HL-60 (cell line): ENCODE measurements around the gene NAE1.

Experiments used
- CTCF ChIP-seq: IDR thresholded peaks from one replicate; pipeline ENCODE4 v1.5.1; 2011; ENCODE audit warnings: low read length, control low read depth, inconsistent platforms; ENCODE audit not compliant: insufficient read depth
- GABPA ChIP-seq: IDR thresholded peaks from 2 replicates; pipeline ENCODE4 v1.6.1; 2012; ENCODE audit warnings: low read depth
- POLR2AphosphoS5 ChIP-seq: IDR thresholded peaks from 2 replicates; pipeline ENCODE4 v1.6.1; 2012; ENCODE audit warnings: low read depth
- REST ChIP-seq: IDR thresholded peaks from 2 replicates; pipeline ENCODE4 v1.6.1; 2012; ENCODE audit warnings: low read depth; ENCODE audit not compliant: insufficient replicate concordance
- SPI1 ChIP-seq: IDR thresholded peaks from 2 replicates; pipeline ENCODE4 v1.6.1; 2012; ENCODE audit warnings: low read depth, mild to moderate bottlenecking, borderline replicate concordance

- TF ChIP-seq REST (no peak), CTCF (no peak), POLR2AphosphoS5 (no peak), GABPA (no peak), SPI1 (no peak)
Measured at GRCh38 chr16:66809765-66810164, 21.0 kb downstream of the NAE1 start.
